OCI-LY3 (cell line): ENCODE data around the gene ACTL7A.

Experiments used
- CTCF ChIP-seq: fragments of 200-600, 300-600 bp; sonication (generic); IDR thresholded peaks from 2 replicates; pipeline ENCODE4 v1.5.1; 2014; ENCODE audit warnings: antibody characterized with exemption, low read length, low read depth
- EZH2phosphoT487 ChIP-seq: fragments of 200-600 bp; shearing (Covaris generic); IDR thresholded peaks from 2 replicates; pipeline ENCODE4 v1.6.1; 2018; ENCODE audit warnings: antibody characterized with exemption, mixed run types, low read depth

- TF ChIP-seq CTCF (no peak), EZH2phosphoT487 (no peak)
Observed at GRCh38 chr9:108882052-108882888, 20.2 kb downstream of the ACTL7A start.
